GM18526 (cell line): ENCODE data around the gene KLHL29.

Experiments used
- POLR2A ChIP-seq: IDR thresholded peaks from 3 replicates; pipeline ENCODE4 v1.6.1; 2011; ENCODE audit not compliant: insufficient read length; ENCODE audit errors: extremely low read depth

KLHL29 gene

GRCh38 chr2:23509596-23510292 is 124.8 kb downstream of the KLHL29 start:
- TF ChIP-seq POLR2A = no peak

GRCh38 chr2:23510471-23510870 is 125.5 kb downstream of the KLHL29 start:
- TF ChIP-seq POLR2A = no peak

DNA sequence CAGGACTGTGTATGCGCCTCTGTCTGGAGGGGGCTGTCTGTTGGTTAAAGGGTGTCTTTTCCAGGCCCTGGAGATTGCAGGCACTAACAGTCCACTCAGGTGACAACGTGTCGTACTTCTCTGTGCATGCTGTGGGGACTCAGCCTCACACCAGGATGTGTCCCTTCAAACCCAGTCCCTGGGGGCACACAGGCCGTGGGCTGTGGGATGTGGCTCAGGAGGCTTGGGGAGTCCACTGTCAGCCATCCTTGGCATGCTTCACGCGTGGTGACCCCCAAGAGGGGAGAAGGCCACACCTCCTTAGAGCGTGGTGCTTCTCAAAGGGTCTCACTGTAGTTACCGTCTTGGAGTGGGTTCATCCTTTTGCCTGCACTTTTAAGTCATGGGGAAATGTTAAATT is 127.8 kb downstream of the KLHL29 start:
- no peak for TF ChIP-seq POLR2A

DNA sequence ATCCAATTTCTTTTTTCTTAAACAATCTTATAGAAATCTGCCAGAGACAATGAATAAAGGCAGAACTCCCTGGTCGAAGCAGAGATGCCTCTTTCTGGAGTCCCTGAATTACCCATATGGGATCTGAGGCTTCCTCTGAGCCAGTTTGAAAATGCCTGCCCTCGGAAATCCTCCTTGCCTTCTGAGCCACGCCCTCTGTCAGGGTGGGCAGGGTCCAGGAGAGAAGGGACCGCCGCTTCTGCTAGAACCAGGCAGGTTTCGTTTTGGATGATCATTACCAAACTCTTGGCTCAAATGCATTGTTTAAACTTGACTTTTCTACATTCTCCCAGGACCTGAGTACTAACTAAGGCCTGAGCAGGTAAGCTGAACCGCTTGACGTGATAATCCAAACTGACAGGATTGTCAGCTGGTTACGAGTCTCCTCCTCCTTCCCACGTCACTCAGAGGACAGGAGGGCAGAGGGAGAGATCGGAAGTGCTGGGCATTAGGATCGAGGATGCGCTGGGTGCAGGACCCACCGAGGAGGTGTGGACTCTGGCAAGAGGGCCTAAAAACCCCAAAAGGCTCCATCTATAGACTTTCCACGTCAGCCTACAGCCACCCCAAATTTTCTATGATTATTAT is 128.4 kb downstream of the KLHL29 start:
- no peak for TF ChIP-seq POLR2A

GRCh38 chr2:23513872-23514793 is 129.2 kb downstream of the KLHL29 start:
- TF ChIP-seq POLR2A = no peak

- no peak for TF ChIP-seq POLR2A
Observed at GRCh38 chr2:23516520-23517256, 131.7 kb downstream of the KLHL29 start.

DNA sequence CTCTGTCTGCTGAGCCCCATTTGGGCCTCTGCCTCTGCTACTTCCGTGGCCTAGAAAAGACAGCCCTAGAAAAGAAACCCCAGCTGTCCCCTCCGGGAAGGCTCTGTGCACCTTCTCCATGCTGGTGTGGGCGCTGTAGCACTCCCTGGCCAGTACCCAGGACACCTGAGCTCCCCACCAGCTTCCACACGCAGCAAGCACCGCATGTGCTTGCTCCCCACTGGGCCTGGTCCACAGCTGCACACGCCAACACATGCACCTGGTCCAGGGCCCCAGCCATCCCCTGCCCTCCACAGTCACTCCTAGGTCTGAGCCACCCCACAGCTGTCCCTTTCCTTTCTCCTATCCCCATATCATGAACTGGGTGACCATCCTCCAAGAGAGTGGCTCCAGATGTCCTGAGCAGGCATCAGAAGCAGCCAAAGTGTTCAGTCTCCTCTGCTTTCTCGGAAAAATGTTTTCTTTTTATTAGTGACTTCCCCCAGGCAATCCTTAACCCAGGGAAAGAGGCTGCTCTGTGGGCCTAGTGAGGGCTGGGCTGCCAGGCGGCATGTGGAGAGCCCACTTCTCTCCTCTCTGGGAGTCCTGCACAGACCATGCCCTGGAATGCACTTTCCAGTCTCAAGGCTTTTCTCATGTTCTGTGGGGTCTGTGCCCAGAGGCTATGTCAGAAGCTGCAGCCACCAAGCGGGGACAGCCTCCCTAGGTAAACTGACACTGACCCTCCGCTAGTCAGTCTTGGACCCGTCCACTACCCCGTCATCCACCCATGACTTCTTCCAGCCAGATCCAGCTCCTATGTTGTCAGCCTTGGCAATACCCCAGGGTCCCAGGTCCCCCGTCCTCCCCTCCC is 133.7 kb downstream of the KLHL29 start:
- no peak for TF ChIP-seq POLR2A

DNA sequence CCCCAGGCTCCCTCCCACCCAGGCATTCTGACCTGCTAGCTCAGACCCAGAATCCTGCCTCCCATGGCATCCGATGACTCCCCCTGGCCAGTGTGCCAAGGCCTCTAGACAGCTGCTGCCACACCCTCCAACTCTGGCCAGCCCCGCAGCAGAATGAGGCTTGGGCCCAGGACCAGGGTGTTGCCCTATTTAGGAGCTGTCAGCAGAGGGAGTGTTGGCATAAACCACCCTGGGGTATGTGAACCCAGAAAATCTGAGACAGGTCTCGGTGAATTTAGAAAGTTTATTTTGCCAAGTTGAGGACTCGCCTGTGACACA is 134.3 kb downstream of the KLHL29 start:
- no peak for TF ChIP-seq POLR2A

DNA sequence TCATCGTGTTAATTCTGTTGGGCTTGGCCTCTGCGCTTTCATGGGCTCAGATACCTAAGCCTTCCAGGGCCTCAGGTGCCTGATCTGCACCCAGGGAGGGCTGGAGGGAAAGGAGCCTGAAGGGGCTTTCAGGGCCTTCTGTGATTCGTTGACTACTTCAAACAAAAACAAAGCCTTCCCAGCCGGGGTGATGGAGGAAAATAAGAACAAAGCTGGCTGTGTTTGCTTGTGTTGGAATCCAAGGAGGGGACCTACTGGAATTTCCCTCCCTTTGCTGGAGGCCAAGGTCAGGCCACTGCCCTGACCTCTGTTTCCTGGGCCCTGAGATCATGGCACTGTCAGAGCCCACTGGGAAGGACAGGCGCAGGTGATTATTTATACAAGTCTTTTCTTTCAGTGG is 135.3 kb downstream of the KLHL29 start:
- no peak for TF ChIP-seq POLR2A

DNA sequence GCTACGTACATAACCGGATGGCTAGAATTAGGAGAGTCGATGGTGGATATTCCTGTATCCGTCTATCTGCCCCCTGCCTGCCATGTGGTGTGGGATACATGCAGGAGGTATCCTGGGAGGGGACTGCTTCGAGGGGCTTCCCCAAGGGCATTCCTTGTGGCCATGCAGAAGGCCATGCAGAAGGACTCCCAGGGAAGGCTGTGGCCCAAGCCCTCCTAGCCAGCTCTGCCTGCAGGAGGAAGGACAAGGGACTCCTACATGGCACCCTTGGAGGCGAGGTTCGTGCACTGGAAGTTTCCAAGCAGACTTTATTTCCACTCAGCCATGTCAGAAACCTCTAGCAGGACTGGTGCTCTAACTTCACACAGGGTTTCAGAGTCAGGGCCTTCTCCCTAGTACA is 136.1 kb downstream of the KLHL29 start:
- TF ChIP-seq POLR2A = no peak

GRCh38 chr2:23522726-23523372 is 137.9 kb downstream of the KLHL29 start:
- TF ChIP-seq POLR2A = no peak

- no peak for TF ChIP-seq POLR2A
Observed at GRCh38 chr2:23523373-23524260, 138.6 kb downstream of the KLHL29 start.

DNA sequence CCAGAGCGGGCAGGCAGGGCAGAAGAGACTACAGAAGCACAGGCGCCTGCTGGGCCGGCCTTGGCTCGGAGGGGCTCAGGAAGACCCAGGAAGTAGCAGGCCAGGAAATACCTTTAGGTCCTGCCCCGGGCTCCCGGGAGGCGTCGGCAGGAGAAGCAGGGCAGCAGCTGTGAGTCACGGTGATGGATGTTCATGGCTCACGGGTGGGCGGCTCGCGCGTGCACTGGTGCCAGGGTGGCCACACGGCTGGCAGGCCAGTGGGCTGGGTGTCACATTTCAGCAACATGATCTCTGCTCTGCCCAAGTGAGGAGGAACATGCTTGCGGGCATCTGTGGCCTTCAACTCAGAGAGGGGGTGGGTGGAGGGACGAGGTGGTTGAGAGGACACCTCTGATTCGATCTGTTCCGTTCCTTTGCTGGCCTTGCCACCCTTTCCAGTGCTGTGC is 139.3 kb downstream of the KLHL29 start:
- no peak for TF ChIP-seq POLR2A
